T-helper 1 cell treated with Interleukin-12 subunit alpha and Interleukin-12 subunit beta and Interleukin-4 antibody, amounts not matched to agents 30 ng/mL and 1 ng/mL, for 36 hours (primary cell): ENCODE data around the gene SARDH. TPM values are rescaled to one million over a fixed set of nuclear protein-coding genes. Genes with fewer than 3 reads are reported as not detected.

Experiments used
- intact Hi-C: fragments of 100-400 bp; cut with micrococcal nuclease; formaldehyde crosslinking; loops from one replicate; pipeline ENCODE4 v1.15.1; 2024
- total RNA-seq: library from RNA; stranded (reverse); gene quantifications from 2 replicates; pipeline ENCODE4 v1.2.3, GENCODE V29; 2022

The SARDH gene
- total RNA-seq, 1 donor from 2014 or later, result 0.71 TPM

DNA sequence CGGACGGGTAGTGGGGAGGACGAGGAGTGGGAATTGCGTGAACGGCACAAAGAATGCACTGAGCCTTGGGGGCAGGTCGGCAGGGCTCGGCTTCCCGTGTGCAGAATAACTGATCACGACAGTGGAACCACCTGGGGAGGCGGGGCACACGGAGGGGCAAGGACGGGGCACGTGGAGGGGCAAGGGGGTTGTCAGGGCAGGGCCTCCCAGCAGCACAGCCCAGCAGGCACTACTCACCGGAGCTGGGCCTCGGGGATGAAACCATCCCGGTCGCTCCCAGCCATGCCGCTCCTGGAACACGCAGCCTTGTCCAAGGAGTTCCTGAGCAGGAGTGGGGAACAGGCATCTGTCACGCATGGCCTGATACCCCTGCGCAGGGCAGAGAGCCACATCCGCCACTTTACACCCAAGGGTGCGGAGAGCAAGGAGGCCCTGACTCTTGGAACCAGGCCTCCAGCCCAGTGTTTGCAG, 33.4 kb downstream of the SARDH start:
- intact Hi-C loops, result no loop called here

DNA sequence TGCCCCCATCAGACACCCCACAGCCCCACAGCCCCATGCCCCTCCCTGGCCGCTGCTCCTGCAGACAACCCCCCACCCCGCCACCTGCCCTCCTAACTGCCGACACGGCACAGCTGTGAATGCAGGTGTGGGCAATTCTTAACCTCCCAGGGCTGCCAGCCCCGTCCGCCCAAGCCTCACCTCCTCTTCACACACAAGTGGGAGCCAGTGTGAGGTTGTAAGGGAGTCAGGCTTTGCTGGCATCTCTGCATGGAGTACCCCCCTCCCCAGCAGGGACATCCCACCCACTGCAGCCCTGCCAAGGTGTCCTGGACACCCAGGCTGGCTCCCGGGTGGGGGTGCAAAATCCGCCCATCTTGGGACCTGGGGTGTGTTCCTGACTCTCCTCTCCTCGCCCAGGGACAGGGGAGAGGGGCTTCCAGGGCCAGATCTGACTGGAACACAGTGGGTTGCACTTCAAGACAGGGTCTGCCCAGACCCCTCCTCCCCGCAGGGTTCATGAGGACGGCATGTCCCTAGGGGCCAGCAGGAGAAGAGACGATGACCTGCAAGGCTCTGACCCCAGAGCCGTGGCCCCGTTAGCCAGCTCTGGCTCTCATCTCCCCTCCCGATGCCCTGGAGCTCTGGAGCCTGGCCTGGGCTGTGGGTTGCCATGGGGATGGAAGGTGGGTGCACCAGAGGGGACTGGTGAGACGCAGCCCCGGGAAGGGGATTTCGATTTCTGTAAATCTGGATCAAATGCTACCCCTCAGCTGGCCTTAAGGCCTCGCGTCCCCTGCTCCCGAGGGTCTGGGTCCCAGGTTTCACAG, 34.4 kb downstream of the SARDH start:
- intact Hi-C loops, result no loop called here

DNA sequence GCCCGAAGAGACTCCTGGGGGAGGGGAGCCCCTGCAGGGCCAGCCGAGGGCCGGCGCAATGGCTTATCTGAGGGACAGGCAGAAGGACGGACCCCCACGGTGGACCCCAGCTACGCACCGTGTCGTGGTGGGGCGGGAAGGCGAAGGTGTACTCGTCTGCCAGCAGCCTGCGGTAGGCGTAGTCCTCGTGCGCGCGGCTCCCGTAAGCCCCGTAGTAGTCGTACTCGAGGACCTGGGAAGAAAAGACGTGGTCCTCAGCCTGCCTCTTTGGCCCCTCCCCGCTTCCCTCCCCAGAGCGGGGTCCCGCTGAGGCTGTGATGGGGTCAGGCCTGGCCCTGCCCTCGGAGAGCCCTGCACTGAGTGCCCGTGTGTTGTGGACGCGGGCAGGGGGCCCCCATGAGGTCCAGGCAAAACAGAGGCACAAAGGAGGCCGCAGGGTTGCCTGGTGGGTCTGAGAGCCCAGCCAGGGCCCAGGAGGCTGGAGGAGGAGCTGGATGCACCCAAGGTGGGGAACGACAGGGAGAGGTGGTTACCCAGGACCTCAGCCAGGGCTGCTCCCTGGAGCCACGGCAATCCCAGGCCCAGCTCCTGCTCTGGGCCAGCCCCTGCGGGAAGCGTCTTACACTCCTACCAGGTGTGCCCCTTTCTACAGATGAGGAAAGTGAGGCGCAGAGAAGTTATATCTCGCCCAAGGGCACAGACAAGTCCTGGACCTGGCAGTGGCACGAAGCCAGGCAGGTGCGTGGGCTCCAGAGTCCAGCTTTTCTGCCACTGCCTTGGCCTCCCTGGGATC, 35.2 kb downstream of the SARDH start:
- intact Hi-C loops, result no loop called here

DNA sequence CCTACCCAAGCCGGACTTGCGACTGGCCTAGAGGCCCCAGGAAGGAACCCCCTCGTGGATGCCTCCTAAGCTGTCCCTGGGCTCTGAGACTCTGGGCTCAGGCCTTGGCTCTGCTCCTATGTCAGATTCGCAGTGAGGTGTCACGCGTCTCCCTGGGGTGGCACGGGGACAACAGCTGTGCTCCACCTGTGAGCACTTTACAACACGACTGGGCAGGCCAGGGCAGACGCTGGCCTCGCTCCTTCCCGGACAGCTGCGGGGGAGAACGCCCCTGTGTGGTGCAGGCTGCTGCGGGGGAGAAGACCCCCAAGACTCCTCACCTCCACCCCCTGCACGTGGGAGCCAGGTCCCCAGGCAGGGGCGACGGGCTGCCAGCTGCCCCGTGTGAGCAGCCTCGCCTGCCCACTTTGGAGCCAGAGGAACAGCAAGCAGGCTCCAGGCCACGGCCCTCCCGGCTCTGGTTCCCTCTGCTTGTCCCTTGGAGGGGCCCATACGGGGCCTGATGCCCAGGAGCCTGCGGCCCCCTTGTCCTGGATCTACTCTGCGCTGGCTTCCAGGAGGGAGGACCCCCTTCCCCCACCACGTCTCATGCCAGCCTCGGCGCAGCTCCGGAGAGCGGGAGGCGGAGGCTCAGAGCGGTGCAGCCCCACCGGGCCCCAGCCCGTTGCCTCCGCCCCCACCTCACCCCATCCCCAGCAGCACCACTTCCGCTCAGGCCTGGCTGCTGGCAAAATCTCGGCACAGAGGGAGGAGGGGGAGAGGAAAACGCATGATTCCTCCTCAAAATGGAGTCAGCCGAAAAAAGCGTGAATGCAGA, 36.0 kb downstream of the SARDH start:
- intact Hi-C loops, result loop anchor here (1.0 kb wide), 1 partner anchor 25 kb away; no protein-coding TSS in a partner anchor

DNA sequence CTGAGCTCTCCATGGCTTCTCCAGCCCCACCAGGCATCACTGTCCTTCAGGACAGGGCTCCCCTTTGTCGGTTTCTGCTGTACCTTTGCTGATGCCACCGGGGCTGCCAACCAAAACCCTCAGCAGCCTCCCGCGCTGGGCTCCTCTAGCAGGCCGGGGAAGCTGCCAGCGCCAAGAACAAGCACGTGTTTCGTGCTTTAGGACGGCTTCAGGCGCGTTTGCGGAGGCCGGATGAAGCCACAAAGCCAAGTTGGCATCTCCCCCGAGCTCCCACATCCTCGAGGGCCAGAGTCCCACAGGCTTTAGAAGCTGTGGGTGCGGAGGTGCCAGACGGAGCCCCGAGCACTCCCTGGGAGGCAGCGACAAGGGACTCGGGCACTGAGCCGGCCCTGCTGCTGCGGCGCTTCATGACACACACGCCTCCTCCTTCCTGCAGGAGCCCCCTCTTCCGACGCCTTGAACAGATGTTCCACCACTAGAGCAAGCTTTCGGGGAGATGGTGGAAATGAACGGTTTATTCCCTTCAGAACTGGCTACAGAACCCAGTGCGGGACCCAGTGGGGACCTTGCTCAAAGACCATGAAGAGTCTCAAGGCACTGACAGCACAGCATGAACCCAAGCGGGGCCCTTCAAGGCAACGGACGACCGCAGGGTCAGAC, 36.7 kb downstream of the SARDH start:
- intact Hi-C loops, result loop anchor here (1.0 kb wide), 1 partner anchor 24 kb away; no protein-coding TSS in a partner anchor

DNA sequence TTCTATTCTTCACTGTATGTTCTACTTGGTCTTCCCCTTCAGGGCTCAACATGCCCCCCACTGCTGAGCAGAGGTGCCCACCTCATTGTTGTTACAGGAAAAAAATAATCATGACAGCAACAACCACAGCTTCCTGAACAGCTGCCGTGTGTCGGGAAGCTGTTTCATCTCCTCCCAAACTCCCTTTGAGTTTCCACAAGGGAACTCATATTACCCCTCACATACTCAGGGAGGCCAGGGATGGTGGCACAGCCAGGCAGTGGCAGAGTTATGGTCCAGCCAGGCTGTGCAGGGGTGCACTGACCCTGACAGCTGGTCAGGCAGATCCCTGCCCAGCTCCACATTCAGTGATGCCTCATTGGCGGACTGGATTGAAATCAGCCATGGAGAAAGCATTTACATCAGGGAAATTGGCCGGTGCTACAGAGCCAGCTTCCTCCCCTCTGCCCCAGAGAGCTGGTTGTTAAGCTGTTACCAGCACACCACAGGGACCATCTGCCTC, 37.3 kb downstream of the SARDH start:
- intact Hi-C loops, result loop anchor here (1.0 kb wide), 1 partner anchor 24 kb away; no protein-coding TSS in a partner anchor

DNA sequence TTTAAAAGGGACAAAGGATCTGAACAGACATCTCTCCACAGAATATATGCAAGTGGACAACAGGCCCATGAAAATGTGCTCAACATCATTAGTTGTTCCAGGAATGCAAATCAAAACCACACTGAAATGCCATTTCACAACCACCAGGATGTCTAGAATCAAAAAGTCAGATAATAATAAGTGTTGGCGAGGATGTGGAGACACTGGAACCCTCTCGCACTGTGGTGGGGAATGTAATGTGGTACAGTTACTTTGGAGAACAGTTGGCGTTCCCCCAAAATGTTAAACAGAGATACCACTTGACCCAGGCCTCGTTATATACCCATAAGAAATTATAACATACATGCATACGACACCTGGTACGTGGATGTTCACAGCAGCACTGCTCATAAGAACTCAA, 38.6 kb downstream of the SARDH start:
- intact Hi-C loops, result no loop called here

DNA sequence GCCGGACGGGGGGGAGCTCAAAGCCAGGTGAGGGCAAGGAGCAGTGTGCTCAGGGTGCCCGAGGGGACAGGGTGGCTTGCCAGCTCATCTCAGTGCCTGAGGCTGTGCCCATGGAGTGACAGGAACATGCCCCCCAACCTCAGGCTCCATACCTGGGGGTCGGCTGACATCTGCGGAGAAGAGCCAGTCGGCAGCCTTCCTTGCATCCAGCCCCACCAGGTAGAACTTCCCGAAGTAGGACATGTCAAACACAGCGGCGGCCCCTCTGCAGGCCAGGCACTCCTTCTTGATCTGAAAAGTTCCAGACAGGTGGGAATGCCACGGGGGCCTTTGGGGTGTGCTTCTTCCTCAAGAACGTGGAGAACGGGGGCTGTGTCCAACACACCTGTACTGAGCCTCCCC, 42.1 kb downstream of the SARDH start:
- intact Hi-C loops, result no loop called here

- intact Hi-C loops, result no loop called here
Observed at GRCh38 chr9:133694686-133695085, 43.5 kb downstream of the SARDH start.

DNA sequence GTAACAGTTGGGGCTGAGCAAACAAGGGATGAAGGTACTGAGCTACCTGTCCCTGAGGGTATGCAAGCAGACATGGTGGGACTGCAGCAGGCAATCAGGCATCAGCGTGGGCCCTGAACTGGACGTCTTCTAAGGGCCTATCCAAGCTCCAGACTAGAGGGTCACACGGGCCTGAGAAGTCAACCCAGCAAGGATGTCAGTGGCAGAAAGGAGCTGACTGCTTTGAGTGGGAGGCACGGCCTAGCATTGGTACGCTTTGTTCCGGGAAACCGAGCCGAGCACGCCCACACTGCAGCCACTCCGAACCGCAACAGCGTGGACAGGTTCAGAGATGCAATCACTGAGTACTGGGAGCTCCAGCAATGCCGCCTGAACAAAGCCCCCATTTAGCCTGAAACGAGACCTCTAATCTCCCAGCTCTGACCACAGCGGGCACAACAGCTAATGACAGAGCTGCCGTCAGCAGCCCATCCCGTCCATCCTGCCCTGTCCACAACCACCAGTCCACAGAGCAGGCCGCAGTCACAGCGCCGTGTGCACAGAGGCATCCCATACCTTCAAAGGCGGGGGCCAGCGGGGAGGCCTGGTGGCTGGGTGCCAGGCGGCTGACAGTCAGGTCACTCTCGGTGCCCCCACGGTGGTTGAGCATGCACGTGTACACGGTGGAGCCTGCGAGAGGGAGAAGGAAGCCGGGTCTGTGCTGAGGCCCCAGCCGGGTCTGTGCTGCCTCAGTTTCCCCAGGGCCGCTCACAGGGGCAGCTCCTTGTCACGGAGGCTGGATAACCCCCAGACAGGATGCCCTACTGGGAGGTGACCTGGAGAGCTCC, 44.2 kb downstream of the SARDH start:
- intact Hi-C loops, result no loop called here

- intact Hi-C loops, result no loop called here
Observed at GRCh38 chr9:133693116-133693515, 45.0 kb downstream of the SARDH start.

DNA sequence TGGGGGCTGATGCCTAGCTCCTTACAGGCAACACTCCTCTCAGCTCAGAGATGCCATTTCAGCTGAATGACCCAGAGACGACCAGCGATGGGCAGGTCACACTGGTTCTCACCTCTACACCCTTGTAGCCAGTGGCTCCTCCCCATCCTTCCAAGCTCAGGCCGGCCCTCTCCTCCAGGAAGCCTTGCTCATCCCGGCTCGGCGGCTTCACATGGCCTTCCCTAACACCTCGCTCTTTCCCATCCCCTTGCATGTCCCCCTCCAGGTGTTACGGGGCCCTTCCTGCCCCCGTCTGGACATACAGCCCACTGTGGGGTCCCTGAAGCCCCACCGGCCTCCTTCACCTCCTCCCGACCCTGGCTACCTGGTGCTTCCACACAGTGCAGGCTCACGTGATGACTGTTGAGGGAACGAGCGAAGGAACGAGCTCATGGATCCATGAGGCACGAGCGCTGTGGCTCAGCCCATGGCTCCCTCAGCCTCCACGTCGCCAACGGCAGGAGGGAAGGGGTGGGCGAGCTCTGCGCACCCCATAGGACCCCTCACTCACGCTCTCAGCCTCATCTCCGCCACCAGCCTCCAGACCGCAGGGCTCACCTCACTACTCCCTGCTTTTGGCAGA, 45.7 kb downstream of the SARDH start:
- intact Hi-C loops, result no loop called here

- intact Hi-C loops, result no loop called here
Observed at GRCh38 chr9:133691626-133692363, 46.4 kb downstream of the SARDH start.

DNA sequence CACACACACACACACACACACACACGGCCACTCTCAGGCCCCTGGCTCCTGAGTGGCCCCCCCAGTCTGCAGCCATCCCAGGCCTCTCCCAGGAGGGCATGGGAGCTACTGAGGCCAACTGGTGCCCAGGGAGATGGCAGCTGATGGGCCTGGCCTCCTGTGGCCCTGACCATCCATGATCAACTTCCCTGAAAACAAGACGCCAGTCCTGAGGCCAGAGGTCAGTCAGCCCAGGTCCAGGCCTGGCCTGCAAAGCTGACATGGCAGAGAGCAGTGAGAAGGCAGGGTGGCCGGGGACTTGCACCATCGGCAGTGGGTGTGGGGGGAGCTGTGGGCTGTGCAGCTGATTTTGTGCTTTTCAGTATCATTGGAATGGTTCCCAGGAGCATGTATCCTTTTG, 47.0 kb downstream of the SARDH start:
- intact Hi-C loops, result no loop called here

- intact Hi-C loops, result no loop called here
Observed at GRCh38 chr9:133690081-133690561, 48.0 kb downstream of the SARDH start.

DNA sequence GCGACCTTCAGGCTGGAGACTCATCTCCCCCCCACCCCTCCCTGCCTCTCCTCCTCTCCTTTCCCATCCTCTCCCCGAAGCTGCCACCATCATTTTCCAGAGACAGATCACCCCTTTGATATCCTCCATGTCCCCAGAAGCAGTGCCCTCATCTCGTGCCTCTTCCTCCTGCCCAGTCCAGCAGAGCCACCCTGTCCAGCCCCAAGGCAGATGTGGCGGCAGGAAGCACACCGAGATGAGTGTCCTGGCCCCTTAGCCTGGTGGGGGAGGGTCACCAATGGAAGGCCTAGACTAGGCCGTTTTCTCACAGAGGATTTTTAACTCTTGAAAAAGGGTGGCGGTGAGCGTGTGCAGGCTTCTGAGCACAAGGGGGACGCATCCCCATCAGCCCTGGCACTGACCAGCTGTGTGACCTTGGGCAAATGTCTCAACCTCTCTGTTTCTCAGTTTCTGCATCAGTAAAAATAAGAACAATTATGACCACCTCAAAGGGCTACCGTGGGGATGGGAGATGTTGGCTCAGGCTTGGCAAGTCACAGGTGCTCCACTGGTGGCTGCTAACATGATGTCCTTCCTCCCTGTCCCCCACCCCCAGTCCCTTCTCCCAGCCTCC, 48.9 kb downstream of the SARDH start:
- intact Hi-C loops, result no loop called here

GRCh38 chr9:133687856-133688761, 50.0 kb downstream of the SARDH start:
- intact Hi-C loops, result no loop called here
